Inflammatory macrophage (primary cell): ENCODE data around the gene TMBIM1.
A peak's percentile ranks its signal among the peaks of the same experiment; 100 is the strongest.
"Not testable (repeated sequence)": the region's sequence is repeated elsewhere in the genome, so short reads cannot be mapped to it uniquely, and the experiment has no call there.

Source experiments
- DNase-seq, 2 donors: peaks; one replicate each; pipeline ENCODE4 v3.0.0-alpha.2; 2020 to 2022

The TMBIM1 gene

GRCh38 chr2:218290316-218291261 is 1.7 kb downstream of the TMBIM1 start:
- peak in 1 of 2 donors; percentile 43 for DNase-seq

- DNase-seq: no peak
Observed at GRCh38 chr2:218289639-218290315, 2.5 kb downstream of the TMBIM1 start.

GRCh38 chr2:218286570-218287459 is 5.5 kb downstream of the TMBIM1 start:
- peak; percentile 91 to 95 for DNase-seq

- DNase-seq: no peak
Observed at GRCh38 chr2:218285604-218286003, 6.7 kb downstream of the TMBIM1 start.

GRCh38 chr2:218284106-218284811 is 8.0 kb downstream of the TMBIM1 start:
- DNase-seq: no peak

- DNase-seq: peak in 1 of 2 donors; percentile 67
Observed at GRCh38 chr2:218282173-218282991, 9.9 kb downstream of the TMBIM1 start.

- DNase-seq: no peak
Observed at GRCh38 chr2:218281449-218281848, 10.9 kb downstream of the TMBIM1 start.

DNA sequence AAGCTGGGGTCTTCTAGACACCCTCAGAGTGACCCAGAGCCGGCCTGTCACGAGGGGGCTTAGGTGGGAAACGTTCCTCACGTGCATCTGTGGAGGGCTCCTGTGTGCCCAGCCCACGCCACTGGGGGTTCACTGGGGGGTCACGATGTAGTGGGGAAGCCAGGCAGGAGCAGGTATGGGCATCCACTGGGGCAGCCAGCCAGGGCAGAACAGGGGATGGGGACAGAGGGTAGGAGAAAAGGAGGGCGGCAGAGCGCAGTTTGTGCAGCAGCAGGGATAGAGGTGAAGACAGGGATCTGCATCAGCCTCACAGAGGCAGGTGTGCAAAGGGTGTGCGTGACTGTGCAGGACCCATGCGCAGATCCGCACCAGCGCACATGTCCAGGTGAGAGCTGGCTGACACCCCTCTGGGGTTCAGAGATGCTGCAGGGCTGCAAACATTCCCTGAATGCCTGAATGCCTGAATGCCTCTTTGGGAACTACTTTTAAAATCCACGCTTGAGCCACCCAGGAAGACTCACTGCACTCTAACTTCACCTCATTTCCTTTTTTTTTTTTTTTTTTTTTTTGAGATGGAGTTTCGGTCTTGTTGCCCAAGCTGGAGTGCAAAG is 11.9 kb downstream of the TMBIM1 start:
- DNase-seq: no peak

DNA sequence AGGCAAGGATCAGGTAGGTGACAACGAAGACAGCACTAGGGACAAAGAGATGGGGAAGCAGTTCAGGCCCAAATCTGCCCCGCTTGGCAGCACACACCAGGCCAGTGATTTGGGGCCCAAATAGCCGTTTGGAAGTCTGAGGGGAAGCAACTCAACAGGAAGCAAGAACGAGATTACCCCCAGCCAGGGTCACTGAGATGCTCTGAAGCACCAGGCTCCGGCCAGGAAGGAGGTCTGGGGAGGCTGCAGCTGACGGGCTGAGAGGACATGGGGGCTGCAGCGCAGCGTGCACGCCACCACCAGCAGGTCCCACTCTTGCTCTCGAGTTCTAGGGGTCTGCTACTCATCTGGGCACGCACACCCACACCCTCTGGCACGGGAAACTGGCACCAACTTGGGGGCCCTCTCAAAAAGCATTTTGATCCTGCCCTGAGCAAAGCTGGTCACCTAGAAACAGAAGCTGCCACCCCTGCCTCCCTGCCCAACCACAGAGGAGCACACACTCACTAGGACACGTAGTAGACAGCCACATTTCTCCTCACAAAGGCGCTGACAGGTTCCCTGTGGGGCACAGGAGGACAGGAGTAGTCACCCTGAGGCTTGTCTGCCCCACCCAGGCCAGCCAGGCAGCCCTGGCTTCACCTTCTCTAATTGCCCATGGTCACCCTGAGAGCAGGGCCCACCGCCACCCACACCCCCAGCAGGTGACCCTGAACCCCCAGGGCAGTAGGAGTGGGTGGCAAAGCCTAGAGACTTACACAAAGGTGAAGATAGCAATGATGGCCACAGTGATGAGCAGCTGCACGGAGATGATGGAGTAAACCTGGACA is 13.6 kb downstream of the TMBIM1 start:
- DNase-seq: no peak

- no peak for DNase-seq
Observed at GRCh38 chr2:218277921-218278320, 14.4 kb downstream of the TMBIM1 start.

DNA sequence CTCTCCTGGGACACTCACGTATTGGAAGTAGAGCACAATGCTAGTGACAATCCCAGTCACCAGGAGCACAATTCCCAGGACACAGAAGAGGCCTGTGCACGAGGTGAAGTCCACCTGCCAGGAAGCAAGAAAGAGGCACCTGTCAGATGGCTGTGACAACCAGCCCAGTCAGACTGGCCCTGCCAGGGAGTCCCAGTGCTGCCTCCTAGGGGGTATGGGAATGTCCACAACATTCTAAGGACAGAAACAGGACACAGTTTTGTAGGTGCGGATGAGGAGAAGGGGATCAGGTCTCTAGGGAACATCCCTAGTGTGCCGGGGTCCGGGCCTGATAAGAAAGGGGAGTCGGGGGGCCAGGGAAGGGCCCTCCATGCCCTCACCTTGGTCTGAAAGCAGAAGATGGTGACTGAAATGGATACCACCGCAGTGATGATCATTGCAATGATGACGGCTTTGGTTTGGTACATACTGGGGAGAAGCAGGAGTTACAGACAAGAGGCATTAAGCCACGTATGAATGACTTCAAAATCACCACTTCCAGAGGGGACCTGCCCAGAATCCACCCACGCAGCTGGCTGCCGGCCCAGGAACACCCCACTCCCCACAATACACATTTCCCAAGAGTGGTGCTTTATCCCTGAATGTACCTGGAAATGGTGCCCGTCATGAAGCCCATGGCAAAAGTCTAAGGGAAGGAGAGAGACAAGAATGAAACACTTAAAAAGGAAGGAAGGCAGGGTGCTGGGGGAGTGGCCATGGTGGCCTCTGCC is 15.1 kb downstream of the TMBIM1 start:
- DNase-seq: no peak

- peak; percentile 63 to 68 for DNase-seq
Observed at GRCh38 chr2:218275371-218276072, 16.8 kb downstream of the TMBIM1 start.

- DNase-seq: no peak
Observed at GRCh38 chr2:218274586-218274985, 17.7 kb downstream of the TMBIM1 start.

DNA sequence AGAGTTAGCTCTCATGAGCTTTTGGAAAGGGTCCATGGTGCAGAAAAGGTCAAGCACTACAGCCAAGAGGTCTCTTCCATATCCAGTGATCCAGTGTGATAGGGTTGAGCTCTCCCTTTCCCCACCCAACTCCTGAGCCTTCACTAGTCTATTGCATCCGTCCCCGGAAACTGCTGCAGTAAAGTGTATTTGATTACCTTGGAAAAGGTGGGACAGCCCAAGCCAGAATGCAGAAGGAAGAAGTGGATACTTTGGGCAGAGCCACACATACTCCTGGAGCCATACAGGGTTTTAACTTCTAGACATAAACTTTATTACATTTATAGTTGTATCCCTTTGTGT is 18.4 kb downstream of the TMBIM1 start:
- no peak for DNase-seq

- DNase-seq: not testable (repeated sequence)
Observed at GRCh38 chr2:218273214-218273907, 18.9 kb downstream of the TMBIM1 start.

DNA sequence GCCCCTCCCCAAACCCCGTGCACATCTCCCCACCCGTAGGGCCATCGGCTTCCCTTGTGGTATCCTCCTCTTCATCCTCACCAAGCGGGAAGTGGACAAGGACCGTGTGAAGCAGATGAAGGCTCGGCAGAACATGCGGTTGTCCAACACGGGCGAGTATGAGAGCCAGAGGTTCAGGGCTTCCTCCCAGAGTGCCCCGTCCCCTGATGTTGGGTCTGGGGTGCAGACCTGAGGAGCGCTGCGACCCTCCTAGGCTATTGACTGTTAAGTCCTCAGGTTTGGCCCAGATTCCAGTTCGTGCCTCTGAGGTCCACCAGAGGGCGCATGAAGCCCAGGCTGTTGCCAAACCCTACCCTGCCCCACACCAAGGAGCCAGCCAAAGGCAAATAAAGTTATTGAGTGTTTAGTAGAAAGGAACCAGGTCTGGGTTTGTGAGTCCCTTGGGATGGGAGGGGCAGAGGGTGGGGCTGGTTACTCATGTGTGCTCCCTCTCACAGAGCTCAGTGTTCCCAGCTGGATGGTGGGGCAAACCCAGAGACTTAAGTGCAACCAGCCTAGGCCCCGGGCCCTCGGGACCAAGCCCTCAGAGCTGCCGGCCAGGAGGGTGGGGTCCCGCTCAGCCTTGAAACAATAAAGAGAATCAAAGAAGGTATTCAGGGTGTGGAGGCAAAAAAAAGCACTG is 19.6 kb downstream of the TMBIM1 start:
- peak; percentile 80 to 81 for DNase-seq

GRCh38 chr2:218271865-218272530 is 20.3 kb downstream of the TMBIM1 start:
- DNase-seq: no peak
